ENCODE measurements around the gene TRMT112.

The TRMT112 gene

GRCh38 chr11:64340671-64341335, 23.4 kb upstream of the TRMT112 start:
- no peak for TF ChIP-seq TEAD4 (IDR thresholded peaks at IDR 0.05)
- 0 out of 2 replicates have a peak, but pooled peaks have one; percentile 25 for TF ChIP-seq EGR1 (IDR thresholded peaks at IDR 0.05)
- TF ChIP-seq RAD21 (IDR thresholded peaks at IDR 0.05; ENCODE audit: low read depth), result no peak
- TF ChIP-seq ZBTB7A (IDR thresholded peaks at IDR 0.05; ENCODE audit: low read depth), result 0 out of 2 replicates have a peak, but pooled peaks have one; percentile 26
- no peak for TF ChIP-seq YY1 (IDR thresholded peaks at IDR 0.05; ENCODE audit: low read depth)
- TF ChIP-seq NFIC (IDR thresholded peaks at IDR 0.05), result no peak

DNA sequence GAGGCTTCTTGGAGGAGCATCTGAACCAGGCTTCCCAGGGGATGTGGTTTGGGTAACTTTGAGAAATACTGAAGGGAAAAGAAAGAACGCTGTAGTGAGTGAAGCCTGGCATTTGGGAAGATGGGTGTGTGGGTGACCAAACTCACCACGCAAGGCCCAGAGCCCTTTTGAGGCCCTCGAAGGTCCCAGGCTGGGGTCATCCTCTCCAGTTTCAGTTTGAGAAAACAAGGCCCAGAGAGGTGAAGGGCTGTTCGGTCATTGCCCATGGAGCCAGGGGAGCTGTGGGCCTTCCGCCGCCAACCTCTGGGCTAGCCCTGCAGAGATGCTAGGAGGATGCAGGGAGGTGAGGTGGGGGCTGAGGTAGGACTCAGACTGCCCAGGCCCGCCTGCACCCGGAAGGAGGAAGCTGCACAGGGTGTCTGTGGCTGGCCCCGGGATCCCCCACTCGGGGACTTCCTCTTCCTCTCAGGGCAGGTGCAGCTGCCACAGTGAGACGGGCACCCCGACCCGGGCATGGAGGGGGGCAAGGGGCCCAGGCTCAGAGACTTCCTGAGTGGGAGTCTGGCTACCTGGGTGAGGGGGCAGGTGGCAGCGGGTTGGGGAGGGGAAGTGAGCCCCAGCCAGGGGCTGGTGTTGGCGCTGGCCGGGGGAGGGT, 22.5 kb upstream of the TRMT112 start, which contains the start of gene CCDC88B:
Gene CCDC88B, plus strand, starts transcription at position 451 of the 655 bp plus-strand sequence. Its CDS starts 63 bp downstream, at position 514.
- TF ChIP-seq EGR1 (IDR thresholded peaks at IDR 0.05), result no peak
- TF ChIP-seq YY1 (IDR thresholded peaks at IDR 0.05; ENCODE audit: low read depth), result no peak

GRCh38 chr11:64339286-64339685, 21.9 kb upstream of the TRMT112 start:
- TF ChIP-seq CREB1 (IDR thresholded peaks at IDR 0.05; ENCODE audit: low read depth) (no peak), YY1 (IDR thresholded peaks at IDR 0.05; ENCODE audit: low read depth) (no peak), FOXM1 (IDR thresholded peaks at IDR 0.05; ENCODE audit: borderline replicate concordance, low read depth) (no peak), EP300 (IDR thresholded peaks at IDR 0.05; ENCODE audit: borderline replicate concordance) (no peak), ZBTB7A (IDR thresholded peaks at IDR 0.05; ENCODE audit: low read depth) (no peak), EGR1 (IDR thresholded peaks at IDR 0.05) (no peak), TAF1 (IDR thresholded peaks at IDR 0.05; ENCODE audit: low read depth) (no peak), TEAD4 (IDR thresholded peaks at IDR 0.05) (no peak), CEBPB (IDR thresholded peaks at IDR 0.05) (no peak), NFIC (IDR thresholded peaks at IDR 0.05) (no peak), RAD21 (IDR thresholded peaks at IDR 0.05; ENCODE audit: low read depth) (no peak)
- TF ChIP-seq, protein P1, sequence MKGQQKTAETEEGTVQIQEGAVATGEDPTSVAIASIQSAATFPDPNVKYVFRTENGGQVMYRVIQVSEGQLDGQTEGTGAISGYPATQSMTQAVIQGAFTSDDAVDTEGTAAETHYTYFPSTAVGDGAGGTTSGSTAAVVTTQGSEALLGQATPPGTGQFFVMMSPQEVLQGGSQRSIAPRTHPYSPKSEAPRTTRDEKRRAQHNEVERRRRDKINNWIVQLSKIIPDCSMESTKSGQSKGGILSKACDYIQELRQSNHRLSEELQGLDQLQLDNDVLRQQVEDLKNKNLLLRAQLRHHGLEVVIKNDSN (IDR thresholded peaks at IDR 0.05), result no peak
- TF ChIP-seq, protein P2, sequence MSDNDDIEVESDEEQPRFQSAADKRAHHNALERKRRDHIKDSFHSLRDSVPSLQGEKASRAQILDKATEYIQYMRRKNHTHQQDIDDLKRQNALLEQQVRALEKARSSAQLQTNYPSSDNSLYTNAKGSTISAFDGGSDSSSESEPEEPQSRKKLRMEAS (IDR thresholded peaks at IDR 0.05), result no peak
- TF ChIP-seq, protein P3, sequence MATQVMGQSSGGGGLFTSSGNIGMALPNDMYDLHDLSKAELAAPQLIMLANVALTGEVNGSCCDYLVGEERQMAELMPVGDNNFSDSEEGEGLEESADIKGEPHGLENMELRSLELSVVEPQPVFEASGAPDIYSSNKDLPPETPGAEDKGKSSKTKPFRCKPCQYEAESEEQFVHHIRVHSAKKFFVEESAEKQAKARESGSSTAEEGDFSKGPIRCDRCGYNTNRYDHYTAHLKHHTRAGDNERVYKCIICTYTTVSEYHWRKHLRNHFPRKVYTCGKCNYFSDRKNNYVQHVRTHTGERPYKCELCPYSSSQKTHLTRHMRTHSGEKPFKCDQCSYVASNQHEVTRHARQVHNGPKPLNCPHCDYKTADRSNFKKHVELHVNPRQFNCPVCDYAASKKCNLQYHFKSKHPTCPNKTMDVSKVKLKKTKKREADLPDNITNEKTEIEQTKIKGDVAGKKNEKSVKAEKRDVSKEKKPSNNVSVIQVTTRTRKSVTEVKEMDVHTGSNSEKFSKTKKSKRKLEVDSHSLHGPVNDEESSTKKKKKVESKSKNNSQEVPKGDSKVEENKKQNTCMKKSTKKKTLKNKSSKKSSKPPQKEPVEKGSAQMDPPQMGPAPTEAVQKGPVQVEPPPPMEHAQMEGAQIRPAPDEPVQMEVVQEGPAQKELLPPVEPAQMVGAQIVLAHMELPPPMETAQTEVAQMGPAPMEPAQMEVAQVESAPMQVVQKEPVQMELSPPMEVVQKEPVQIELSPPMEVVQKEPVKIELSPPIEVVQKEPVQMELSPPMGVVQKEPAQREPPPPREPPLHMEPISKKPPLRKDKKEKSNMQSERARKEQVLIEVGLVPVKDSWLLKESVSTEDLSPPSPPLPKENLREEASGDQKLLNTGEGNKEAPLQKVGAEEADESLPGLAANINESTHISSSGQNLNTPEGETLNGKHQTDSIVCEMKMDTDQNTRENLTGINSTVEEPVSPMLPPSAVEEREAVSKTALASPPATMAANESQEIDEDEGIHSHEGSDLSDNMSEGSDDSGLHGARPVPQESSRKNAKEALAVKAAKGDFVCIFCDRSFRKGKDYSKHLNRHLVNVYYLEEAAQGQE (IDR thresholded peaks at IDR 0.05; ENCODE audit: low read depth), result no peak

DNA sequence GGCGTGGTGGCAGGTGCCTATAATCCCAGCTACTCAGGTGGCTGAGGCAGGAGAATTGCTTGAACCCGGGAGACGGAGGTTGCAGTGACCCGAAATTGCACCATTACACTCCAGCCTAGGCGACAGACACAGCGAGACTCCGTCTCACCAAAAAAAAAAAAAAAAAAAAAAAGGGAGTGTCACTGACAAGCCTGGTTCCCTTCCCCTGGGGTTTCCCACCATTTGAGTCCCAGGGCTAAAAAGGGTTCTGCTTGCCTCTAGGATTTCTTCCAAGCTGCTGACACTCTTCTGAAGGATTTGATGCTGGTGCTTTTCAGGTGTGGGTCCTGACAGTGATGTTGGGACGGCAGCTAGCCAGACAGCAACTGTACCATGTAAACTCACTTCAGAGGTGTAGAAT, 21.4 kb upstream of the TRMT112 start:
- TF ChIP-seq YY1 (IDR thresholded peaks at IDR 0.05; ENCODE audit: low read depth) (no peak), FOXM1 (IDR thresholded peaks at IDR 0.05; ENCODE audit: borderline replicate concordance, low read depth) (no peak), EGR1 (IDR thresholded peaks at IDR 0.05) (no peak), TCF12 (IDR thresholded peaks at IDR 0.05; ENCODE audit: low read depth) (no peak), TEAD4 (IDR thresholded peaks at IDR 0.05) (no peak), NFIC (IDR thresholded peaks at IDR 0.05) (no peak), CREB1 (IDR thresholded peaks at IDR 0.05; ENCODE audit: low read depth) (no peak), TAF1 (IDR thresholded peaks at IDR 0.05; ENCODE audit: low read depth) (no peak), EP300 (IDR thresholded peaks at IDR 0.05; ENCODE audit: borderline replicate concordance) (no peak), ZBTB7A (IDR thresholded peaks at IDR 0.05; ENCODE audit: low read depth) (no peak)
- TF ChIP-seq, protein P1 (IDR thresholded peaks at IDR 0.05), result no peak
- TF ChIP-seq, protein P3 (IDR thresholded peaks at IDR 0.05; ENCODE audit: low read depth), result no peak
- TF ChIP-seq, protein P2 (IDR thresholded peaks at IDR 0.05), result no peak

DNA sequence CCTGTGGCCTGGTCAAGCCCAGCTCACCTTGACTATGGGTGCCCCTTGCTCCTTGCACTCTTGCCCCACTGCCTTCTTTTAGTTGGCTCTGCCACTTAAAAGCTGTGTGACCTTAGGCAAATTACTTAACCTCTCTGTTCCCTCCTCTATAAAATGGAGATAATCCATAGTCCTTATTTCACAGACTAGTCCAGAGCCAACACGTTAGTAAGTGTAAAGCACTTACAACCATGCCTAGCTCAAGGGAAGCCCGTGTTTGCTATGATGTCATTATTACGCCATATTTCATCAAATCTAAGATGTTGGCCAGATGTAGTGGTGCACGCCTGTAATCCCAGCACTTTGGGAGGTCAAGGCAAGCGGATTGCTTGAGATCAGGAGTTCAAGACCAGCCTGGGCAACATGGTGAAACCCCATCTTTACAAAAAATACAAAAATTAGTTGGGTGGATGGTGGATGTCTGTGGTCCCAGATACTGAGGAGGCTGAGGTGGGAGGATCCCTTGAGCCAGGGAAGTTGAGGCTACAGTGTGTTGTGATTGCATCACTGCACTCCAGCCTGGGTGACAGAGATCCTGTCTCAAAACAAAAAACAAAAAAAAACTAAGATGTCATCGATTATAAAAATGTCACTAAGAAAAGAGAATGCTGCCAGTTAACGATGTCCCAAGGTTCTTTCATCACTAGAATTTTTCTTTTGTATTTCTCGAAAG, 20.3 kb upstream of the TRMT112 start:
- TF ChIP-seq, protein P1 (IDR thresholded peaks at IDR 0.05), result no peak
- TF ChIP-seq TAF1 (IDR thresholded peaks at IDR 0.05; ENCODE audit: low read depth) (no peak), EGR1 (IDR thresholded peaks at IDR 0.05) (no peak), EP300 (IDR thresholded peaks at IDR 0.05; ENCODE audit: borderline replicate concordance) (no peak), ZBTB7A (IDR thresholded peaks at IDR 0.05; ENCODE audit: low read depth) (no peak), YY1 (IDR thresholded peaks at IDR 0.05; ENCODE audit: low read depth) (no peak), TEAD4 (IDR thresholded peaks at IDR 0.05) (no peak), RAD21 (IDR thresholded peaks at IDR 0.05; ENCODE audit: low read depth) (no peak), FOXM1 (IDR thresholded peaks at IDR 0.05; ENCODE audit: borderline replicate concordance, low read depth) (no peak), CREB1 (IDR thresholded peaks at IDR 0.05; ENCODE audit: low read depth) (no peak), TCF12 (IDR thresholded peaks at IDR 0.05; ENCODE audit: low read depth) (no peak)
- TF ChIP-seq, protein P3 (IDR thresholded peaks at IDR 0.05; ENCODE audit: low read depth), result no peak
- TF ChIP-seq, protein P2 (IDR thresholded peaks at IDR 0.05), result no peak

Data from Ishikawa (cell line).